GM21423 (cell line): ENCODE results near the gene IQCK.
"Not testable (repeated sequence)": the region's sequence is repeated elsewhere in the genome, so short reads cannot be mapped to it uniquely, and the experiment has no call there.

Source experiments
- ATAC-seq: cut with Tn5 transposase; IDR thresholded peaks from one replicate; pipeline ENCODE4 v1.9.1; 2021; ENCODE audit warnings: mild to moderate bottlenecking, moderate library complexity; ENCODE audit not compliant: unreplicated experiment

The IQCK gene

GRCh38 chr16:19699472-19699871, 18.6 kb upstream of the IQCK start:
- no peak for ATAC-seq

- no peak for ATAC-seq
These were observed 17.7 kb upstream of the IQCK start for GRCh38 chr16:19700319-19700781.

- no peak for ATAC-seq
These were observed 17.0 kb upstream of the IQCK start for GRCh38 chr16:19701091-19701490.

- ATAC-seq: no peak
These were observed 14.7 kb upstream of the IQCK start for GRCh38 chr16:19703172-19703889.

GRCh38 chr16:19704321-19705145, 13.5 kb upstream of the IQCK start:
- no peak for ATAC-seq

DNA sequence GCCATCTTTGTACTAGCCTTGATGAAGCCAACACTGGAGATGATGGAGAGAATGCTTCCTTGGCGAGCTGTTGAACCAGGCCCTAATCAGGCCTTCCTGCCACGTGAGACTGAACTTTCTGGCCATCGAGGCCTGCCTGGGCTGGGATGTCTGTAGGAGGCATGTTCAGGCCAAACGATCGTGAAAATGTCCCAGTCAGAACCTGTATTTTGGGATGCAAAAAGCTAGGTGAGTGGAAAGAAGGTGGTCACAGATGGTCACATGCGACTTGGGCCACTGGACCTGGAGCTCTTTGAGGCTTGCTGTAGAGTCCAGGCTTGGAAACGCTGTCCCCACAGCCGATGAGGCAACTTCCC, 12.9 kb upstream of the IQCK start:
- no peak for ATAC-seq

GRCh38 chr16:19705843-19706242, 12.2 kb upstream of the IQCK start:
- ATAC-seq: no peak

DNA sequence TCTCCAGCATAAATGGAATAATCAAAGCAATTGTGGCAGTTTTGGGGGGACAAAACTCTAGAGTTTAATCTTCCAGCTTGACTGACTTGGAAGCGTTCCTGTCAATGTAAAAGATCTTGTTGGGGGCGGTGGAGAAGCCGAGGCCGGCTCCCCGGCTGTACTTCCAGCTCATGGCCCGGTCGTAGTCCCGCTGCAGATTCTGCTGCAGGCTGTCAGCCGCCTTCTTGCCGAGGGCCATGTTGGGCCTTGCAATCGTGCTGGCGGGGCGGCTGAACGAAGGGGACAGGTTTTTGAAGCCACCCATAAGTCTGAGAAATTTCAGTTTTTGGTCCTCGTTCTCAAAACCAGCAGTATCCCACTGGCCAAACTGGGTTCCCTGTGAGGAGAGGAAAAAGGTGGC, 11.2 kb upstream of the IQCK start:
- no peak for ATAC-seq

DNA sequence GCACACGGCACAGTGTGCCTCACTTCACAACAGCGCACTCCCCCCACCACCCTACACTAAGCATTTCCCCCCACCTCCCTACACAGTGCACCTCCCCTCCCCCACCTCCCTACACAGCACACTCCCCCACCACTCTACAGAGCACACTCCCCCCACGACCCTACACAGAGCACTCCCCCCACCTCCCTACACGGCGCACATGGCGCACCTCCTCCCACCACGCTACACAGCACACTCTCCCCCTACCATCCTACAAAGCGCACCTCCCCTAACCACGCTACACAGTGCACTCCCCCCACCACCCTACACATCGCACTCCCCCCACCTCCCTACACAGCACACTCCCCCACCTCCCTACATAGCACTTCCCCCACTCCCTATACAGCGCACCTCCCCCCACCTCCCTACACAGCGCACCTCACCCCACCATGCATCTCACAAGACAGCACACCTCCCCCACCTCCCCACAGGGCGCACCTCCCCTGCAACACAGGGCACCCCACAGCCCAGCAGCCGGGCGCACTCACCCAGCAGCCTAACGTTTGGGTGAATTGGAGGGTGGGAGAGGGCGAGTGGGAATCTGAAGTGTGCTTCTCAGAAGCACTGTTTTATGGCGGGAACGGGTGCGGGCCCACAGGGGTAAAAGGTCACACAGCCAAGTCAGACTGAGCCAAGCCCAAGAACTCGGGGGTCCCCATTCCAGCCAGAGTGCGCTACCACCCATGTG, 10.3 kb upstream of the IQCK start:
- ATAC-seq: no peak

GRCh38 chr16:19708296-19709205, 9.5 kb upstream of the IQCK start:
- ATAC-seq: no peak

DNA sequence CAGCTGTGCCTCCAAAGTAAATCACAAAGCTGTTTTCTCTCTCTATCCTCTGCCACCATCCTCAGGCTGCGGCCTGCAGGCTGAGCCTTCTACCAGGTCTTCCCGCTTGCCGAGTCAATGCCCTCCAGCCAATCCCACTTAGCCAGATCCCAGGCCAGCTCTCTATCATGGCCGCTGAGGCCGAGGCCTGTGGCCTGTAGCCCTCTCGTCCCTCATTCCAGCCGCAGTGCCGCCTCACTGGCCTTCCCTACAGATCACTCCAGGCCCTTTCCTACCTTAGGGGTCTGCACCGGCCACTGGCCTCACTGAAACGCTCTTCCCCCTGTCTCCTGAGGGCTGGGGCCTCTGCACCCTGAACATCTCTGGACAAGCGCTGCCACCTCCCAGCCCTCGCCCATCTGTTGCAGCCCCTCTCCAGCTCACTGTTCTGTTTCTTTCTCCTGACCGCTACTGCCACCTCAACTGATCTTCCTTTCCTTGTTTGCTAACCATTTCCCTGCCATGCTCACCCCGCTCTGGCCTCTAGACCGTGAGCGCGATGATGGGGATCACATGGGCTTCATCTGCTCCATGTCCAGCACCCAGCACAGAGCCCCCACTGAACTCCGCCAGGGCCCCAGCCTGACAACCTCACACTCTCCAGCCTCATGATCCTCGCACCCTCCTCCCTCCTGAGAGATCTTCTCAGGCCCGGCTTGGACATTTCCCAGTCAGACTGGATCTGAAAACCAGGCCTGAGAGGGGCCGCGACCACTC, 8.5 kb upstream of the IQCK start:
- ATAC-seq: no peak

GRCh38 chr16:19710191-19710908, 7.7 kb upstream of the IQCK start:
- no peak for ATAC-seq

DNA sequence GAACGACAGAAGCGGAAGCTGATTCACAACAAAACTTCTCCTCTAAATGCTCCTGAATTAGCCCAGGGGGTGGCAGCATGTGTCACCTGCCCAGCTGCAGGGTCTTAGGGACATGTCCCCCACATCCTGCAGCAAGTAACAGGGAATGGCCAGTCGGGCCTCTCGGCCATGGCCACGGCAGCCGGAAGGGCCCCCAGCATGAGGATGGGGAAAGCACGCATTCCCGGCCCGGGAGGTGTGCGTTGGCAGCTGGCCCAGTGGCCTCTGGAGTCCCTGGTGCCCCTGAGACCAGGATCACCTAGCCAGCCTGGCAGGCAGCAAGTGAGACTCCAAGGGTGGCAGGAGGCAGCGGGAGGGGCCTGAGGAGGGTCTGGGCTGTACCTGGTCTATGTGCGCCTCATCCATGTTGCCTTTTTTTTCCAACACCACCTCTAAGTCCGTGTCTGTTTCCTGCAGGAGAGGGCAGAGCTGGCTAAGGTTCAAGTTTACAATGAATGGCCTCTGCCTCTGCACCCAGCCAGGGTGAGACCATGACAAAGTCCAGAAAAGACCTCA, 7.0 kb upstream of the IQCK start:
- ATAC-seq: no peak

DNA sequence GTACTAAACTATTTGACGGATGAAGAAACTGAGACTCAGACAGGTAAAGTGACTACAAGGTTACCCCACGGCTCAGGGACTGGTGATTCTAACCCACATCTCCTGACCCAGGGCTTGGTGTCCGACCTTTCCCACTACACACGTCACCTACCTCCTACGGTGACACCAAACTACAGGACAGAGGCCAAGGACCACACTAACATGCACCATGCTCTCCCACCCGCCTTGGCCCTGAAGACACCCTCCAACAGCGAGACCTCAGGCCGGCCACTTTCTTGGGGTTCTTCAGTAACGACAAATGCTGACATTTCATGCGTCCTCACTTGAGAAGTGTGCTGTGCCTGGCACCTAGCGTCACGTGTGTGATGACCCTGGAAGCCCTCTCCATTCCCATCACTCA, 6.4 kb upstream of the IQCK start:
- ATAC-seq: no peak

DNA sequence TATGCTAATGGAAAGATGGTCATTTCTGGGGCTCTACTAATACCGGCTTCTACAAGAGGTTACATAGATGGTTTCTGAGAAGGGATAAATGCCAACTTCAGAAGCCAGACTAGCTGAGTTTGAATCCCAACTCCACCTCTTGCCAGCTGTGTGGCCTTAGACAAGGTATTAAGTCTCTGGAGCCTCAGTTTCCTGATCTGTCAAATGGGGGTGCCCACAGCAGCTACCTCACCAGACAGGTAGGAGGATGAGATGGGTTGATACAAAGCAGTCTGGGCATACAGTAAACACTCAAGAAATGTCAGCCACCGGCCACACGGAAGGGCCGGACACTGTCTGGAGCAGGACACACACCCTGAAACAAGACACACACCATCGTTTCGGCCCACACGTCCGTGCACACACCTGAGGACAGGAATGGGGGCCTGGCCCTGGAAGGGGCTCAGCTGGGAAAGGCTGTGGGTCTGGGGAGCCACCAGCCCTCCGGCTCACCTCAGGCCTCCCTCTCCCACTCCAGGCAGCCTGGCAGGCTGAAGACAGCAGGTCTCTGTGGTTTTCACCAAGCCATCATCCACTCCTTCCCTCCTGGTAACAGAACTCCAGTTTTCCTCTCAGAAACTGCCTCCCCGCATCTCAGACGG, 5.5 kb upstream of the IQCK start:
- no peak for ATAC-seq

DNA sequence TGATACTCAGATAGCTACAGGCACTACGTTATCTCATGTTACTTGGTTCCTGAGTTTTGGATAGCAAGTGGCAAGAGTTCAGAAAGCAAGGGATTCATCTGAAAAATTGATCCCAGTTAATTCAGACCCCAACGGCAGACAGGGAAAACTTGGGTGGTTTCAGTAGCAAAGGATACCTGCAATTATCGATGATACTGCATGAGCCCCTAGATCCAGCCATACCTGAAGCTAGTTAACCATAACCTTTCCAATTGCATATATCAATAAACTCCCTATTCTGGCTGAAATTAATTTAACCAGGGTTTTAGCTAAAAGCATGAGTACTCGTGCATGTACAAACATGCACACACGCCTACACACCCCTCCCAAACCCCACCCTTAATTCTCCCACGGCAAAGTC, 4.4 kb upstream of the IQCK start:
- no peak for ATAC-seq

DNA sequence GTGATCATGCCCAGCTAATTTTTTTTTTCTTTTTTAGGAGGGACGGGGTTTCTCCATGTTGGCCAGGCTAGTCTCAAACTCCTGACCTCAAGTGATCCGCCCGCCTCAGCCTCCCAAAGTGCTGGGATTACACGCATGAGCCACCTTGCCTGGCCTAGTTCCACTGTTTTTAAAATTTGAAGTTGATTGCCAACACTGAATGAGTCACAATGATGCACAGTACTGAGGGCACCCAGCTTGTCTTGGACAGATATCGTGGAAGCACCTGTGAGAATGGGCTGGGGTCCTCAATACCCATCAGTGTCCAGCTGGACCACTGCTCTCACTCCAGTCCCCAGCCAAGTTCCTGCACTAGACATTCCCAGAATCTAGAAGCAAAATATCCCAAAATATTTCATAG, 2.5 kb upstream of the IQCK start:
- no peak for ATAC-seq

GRCh38 chr16:19716183-19716582, 1.9 kb upstream of the IQCK start:
- no peak for ATAC-seq

GRCh38 chr16:19716728-19717127, 1.3 kb upstream of the IQCK start:
- ATAC-seq: not testable (repeated sequence)
